Fibroblast of skin of left biceps (primary cell): ENCODE data around the gene RORC.
A peak's percentile ranks its signal among the peaks of the same experiment; 100 is the strongest.
"Not testable (repeated sequence)": the region's sequence is repeated elsewhere in the genome, so short reads cannot be mapped to it uniquely, and the experiment has no call there.

Experiments used
- DNase-seq, 2 experiments: peaks; one replicate each; pipeline ENCODE4 v3.0.0-alpha.2; 2013; ENCODE audit warnings: low read depth in 2 of 2

Gene RORC

DNA sequence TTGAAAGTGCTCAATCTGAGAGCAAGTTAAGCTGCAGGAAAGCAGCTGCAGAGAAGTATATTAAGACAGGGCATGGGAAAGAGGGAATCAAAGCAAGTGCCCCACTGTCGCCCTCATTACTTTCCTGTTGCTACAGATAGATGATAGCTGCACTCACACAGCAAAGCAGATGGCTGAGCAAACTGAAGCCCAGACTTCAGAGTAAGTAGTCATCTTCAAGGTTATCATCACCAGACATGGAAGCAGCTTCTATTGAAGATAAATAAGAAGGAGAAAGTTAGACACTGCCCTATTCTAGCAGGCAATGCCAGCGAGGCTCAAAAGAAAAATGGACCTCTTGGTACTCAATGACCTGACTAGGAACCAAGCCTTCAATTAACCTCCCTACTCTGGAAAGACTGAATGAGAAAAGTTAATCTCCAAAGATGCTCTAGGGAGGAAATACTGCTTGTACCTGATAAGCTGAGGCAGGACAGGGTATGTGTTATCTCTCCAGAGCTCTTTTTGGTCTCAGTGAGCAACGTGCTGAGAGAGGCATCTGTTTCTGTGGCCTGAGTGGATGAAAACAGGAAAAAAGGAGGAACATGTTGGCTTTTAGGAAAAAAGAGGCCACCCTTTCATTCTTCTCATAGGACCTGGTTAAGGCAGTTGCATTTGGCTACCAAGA lies 57.2 kb downstream of the RORC start:
- DNase-seq: no peak

GRCh38 chr1:151773702-151774101 lies 57.9 kb downstream of the RORC start:
- no peak for DNase-seq

DNA sequence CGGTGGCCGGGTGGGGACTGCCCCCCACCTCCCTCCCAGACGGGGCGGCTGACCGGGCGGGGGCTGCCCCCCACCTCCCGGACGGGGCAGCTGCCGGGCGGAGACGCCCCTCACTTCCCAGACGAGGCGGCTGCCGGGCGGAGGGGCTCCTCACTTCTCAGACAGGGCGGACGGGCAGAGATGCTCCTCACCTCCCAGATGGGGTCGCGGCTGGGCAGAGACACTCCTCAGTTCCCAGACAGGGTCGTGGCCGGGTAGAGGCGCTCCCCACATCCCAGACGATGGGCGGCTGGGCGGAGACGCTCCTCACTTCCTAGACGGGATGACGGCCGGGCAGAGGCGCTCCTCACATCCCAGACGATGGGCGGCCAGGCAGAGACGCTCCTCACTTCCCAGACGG lies 62.3 kb downstream of the RORC start:
- not testable (repeated sequence) for DNase-seq

DNA sequence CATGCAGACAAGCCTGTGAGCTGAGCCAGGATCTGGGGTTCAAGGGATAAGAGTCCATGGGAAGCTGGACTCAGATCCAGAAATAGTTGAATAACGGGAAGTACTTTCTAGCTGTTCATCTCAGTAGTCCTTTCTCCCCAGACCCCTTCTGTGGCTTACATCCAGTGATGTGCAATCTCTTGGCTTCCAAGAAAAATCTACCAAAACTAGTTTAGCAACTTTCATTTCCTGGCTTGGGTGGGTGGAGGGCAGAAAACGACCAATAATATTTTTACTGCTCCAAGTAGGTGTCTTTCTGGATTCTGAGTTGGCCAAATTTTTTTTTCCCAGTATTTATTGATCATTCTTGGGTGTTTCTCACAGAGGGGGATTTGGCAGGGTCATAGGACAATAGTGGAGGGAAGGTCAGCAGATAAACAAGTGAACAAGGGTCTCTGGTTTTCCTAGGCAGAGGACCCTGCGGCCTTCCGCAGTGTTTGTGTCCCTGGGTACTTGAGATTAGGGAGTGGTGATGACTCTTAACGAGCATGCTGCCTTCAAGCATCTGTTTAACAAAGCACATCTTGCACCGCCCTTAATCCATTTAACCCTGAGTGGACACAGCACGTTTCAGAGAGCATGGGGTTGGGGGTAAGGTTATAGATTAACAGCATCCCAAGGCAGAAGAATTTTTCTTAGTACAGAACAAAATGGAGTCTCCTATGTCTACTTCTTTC lies 63.1 kb downstream of the RORC start:
- not testable (repeated sequence) for DNase-seq

- DNase-seq: no peak
Measured at GRCh38 chr1:151763990-151764389, 67.6 kb downstream of the RORC start.

DNA sequence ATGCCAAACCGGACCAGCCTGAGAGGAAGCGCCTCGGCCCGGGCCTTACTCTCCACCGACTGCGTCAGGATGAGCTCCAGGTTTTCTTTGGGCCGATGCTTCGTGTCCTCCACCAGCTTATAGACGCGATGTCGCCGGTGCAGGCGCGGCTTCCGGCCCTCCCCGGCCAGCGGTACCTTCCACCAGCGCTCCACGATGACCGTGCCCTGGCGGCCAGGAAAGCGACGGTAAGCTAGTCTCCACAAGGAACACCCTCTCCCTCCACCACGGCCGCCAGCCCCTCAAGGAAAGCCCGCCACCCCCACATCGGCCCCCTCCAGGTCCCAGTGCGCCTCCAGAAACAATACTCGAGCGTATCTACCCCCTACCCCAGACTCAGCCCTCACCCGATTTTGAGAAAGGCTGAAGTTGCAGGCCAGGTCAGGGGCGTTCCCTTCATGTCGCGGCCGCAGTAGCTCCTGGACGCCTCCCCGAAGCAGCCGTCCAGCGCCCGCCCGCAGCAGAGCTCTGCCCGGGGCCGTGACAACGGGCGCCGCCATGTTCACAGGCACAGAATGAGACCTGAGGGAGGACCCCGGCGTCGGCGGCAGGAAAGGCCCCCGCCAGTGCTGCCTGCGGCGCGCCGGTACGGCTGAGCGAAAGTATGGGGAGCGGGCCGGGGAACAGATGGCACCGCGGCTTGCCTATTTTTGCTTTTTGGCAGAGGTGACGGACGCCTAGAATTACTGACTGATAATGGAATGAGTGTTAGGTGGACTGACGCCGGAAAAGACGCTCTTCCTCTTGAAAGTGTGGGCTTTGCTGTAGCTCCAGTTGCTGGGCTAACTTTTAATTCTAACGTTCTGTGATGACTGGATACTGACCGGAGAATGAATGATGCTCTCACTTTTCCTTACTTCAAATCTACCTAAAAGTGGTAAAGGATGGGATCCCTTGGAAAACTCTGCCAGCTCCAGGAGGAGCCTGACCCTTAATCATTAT lies 68.4 kb downstream of the RORC start, which contains the start of gene MRPL9:
Gene MRPL9, minus strand, starts transcription at position 556 of the 981 bp plus-strand sequence. Its CDS starts 17 bp downstream, at position 539.
- DNase-seq: peak; percentile 31 to 44

GRCh38 chr1:151760597-151761385 lies 70.8 kb downstream of the RORC start:
- no peak for DNase-seq

DNA sequence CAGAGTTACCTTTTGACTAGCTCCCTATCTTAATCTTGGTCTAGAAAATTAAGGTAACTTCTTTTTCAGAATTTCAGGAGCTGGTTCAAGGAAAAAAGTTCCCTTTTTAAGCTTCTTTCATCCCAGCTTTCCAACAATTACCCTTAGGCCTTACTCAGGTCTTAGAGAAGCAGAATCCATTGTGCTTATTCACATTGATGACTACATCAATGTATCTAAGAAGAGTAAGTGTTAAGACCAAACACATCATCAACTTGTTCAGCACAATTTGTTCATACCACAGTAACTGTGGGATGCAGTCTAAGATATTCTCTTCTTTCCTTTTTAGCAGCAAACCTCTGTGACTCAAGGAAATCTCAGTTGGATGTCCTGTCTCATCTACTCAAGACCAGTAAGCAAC lies 72.4 kb downstream of the RORC start:
- DNase-seq: no peak

- DNase-seq: no peak
Measured at GRCh38 chr1:151756291-151756690, 75.3 kb downstream of the RORC start.
